A673 (cell line): ENCODE data around the gene UBE2E2. TPM values are rescaled to one million over a fixed set of nuclear protein-coding genes. Genes with fewer than 3 reads are reported as not detected.

ENCODE experiments used
- BruUV-seq: library from RNA; stranded (reverse); fragments of 400-500 nt; replicated peaks from 2 replicates; lab custom pipeline; 2021; lab: Mats Ljungman, UMichigan
- CTCF ChIA-PET: fragments of 300-600 bp; sonication (Branson Sonifier 250); formaldehyde crosslinking; loops from one replicate; lab custom pipeline; 2022; ENCODE audit warnings: antibody characterized with exemption; lab: Charles Lee
- POLR2A ChIA-PET: fragments of 300-600 bp; sonication (Branson Sonifier 250); formaldehyde crosslinking; loops from one replicate; lab custom pipeline; 2022; ENCODE audit warnings: antibody characterized with exemption; ENCODE audit not compliant: low non-redundant PET; lab: Charles Lee
- DNase-seq: peaks from one replicate; pipeline ENCODE4 v3.0.0-alpha.2; 2015; ENCODE audit warnings: low spot score
- H3K27ac ChIP-seq: fragments of 200-600 bp; sonication (generic); 2 replicates; pipeline ENCODE4 v1.5.1; 2016; ENCODE audit warnings: mixed run types, low read depth, mild to moderate bottlenecking, mixed read lengths, antibody characterized with exemption, low read length; ENCODE audit not compliant: poor library complexity, severe bottlenecking
- H3K27me3 ChIP-seq: fragments of 200-600 bp; sonication (generic); replicated peaks from 2 replicates; pipeline ENCODE4 v1.6.1; 2017; ENCODE audit warnings: mixed run types, low read depth, mild to moderate bottlenecking, mixed read lengths, antibody characterized with exemption, low read length; ENCODE audit not compliant: insufficient read depth, poor library complexity
- H3K36me3 ChIP-seq: fragments of 200-600 bp; sonication (generic); 2 replicates; pipeline ENCODE4 v1.6.1; 2016; ENCODE audit warnings: mixed run types, mild to moderate bottlenecking, mixed read lengths, antibody characterized with exemption, low read length; ENCODE audit not compliant: insufficient read depth, poor library complexity, severe bottlenecking
- H3K4me1 ChIP-seq: fragments of 200-600 bp; sonication (generic); 2 replicates; pipeline ENCODE4 v1.6.1; 2017; ENCODE audit warnings: mixed run types, mild to moderate bottlenecking, mixed read lengths, antibody characterized with exemption, low read length; ENCODE audit not compliant: insufficient read depth, poor library complexity, severe bottlenecking
- H3K4me3 ChIP-seq: fragments of 200-600 bp; sonication (generic); 2 replicates; pipeline ENCODE4 v1.5.1; 2016; ENCODE audit warnings: low read depth, mixed run types, mild to moderate bottlenecking, mixed read lengths, low read length; ENCODE audit not compliant: poor library complexity, severe bottlenecking
- H3K9me3 ChIP-seq: fragments of 200-600 bp; sonication (generic); 2 replicates; pipeline ENCODE4 v1.6.1; 2016; ENCODE audit warnings: mixed run types, low read depth, mild to moderate bottlenecking, mixed read lengths, antibody characterized with exemption, low read length; ENCODE audit not compliant: poor library complexity, severe bottlenecking
- EZH2 ChIP-seq: fragments of 200-600 bp; sonication (generic); IDR thresholded peaks from 2 replicates; pipeline ENCODE4 v1.6.1; 2017; ENCODE audit warnings: borderline replicate concordance, low read depth, mild to moderate bottlenecking, mixed read lengths, antibody characterized with exemption, low read length; ENCODE audit not compliant: poor library complexity, severe bottlenecking
- intact Hi-C: fragments of 100-400 bp; cut with micrococcal nuclease; formaldehyde crosslinking; loops from one replicate; pipeline ENCODE4 v1.10.0; 2022; ENCODE audit not compliant: unreplicated experiment
- total RNA-seq: library from RNA; stranded (reverse); gene quantifications from 2 replicates; pipeline ENCODE4 v1.2.3, GENCODE V29; 2021
- TF ChIP-seq, protein P1 (sequence below): fragments of 300-800, 200-600 bp; sonication (generic); conservative IDR thresholded peaks from 2 replicates; pipeline ENCODE4 v1.5.1; 2017; ENCODE audit warnings: low read depth, mild to moderate bottlenecking, antibody characterized with exemption, low read length, moderate library complexity, mixed read lengths

The UBE2E2 gene
- total RNA-seq, 1 experiment from 2014 or later = 2.0 TPM

DNA sequence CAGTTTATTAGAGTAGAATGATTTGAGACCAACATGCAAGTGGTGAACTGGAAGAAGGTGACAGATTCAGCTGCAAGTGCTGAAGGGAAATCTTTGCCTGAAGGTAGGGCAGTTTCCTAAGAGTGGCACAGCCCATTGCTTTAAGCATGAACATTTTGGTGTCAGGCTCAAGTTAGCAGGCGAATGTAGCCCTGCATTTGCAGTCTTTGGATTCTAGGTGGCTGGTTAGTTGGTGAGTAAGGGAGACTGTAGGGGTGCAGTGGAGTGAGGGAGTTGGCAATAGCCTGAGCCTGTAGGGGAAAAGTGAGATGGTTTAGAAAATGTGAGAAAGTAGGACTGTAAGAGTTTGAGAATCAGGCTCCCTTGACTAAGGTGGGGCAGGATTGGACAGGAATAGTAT, 29.7 kb downstream of the UBE2E2 start:
- H3K9me3 ChIP-seq = no peaks in the 10 kb centered on the region
- TF ChIP-seq EZH2 = no peak
- CTCF ChIA-PET = no interaction called here
- POLR2A ChIA-PET = no interaction called here
- no TSS peak for BruUV-seq
- H3K36me3 ChIP-seq = no peaks in the 10 kb centered on the region
- H3K27ac ChIP-seq = no peak overlapping the region
- H3K4me1 ChIP-seq = no peaks in the 10 kb centered on the region
- no peak for DNase-seq
- no peak overlapping the region for H3K4me3 ChIP-seq
- intact Hi-C loops = no loop called here
- no peaks in the 10 kb centered on the region for H3K27me3 ChIP-seq

DNA sequence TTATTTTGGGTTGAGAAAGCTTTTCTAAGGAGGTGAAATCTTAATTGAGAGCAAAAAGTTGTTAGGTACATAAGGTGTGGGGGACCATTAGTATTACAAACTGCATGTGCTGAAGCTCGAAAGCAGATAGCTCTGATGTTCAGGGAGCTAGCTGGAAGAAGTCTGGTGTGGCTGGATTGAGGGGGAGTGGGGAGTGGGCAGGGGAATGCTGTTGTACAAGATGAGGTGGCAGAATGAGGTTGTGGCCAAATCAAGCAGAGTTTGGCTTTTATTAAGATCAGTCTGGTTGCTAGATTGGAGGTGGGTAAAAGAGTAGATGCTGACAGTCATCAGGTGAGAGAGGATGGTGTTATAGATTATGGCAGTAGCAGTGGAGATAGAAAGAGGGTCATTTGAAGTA, 32.1 kb downstream of the UBE2E2 start:
- no peaks in the 10 kb centered on the region for H3K36me3 ChIP-seq

DNA sequence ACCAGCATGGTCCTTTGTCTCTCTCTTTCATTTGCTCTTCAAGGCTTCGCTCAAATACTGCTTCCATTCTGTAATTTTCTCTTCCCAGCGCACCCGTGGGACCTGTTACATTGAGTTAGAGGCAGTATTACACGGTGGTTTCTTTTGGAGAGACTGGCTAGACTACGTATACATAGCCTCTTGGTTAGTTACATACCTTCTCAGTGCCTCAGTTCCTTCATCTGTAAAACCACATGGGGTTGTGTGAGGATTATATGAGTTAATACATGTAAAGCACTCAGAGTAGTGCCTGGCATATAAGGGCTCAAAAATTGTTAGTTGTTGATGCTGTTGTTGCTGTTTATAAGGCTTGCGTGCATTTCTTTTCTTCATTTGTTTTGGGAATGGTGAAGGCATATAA, 33.8 kb downstream of the UBE2E2 start:
- H3K27me3 ChIP-seq = no peaks in the 10 kb centered on the region
- CTCF ChIA-PET = no interaction called here
- POLR2A ChIA-PET = no interaction called here
- intact Hi-C loops = no loop called here
- no peak overlapping the region for H3K4me3 ChIP-seq
- no peak for DNase-seq
- TF ChIP-seq EZH2 = no peak
- TF ChIP-seq, protein P1, sequence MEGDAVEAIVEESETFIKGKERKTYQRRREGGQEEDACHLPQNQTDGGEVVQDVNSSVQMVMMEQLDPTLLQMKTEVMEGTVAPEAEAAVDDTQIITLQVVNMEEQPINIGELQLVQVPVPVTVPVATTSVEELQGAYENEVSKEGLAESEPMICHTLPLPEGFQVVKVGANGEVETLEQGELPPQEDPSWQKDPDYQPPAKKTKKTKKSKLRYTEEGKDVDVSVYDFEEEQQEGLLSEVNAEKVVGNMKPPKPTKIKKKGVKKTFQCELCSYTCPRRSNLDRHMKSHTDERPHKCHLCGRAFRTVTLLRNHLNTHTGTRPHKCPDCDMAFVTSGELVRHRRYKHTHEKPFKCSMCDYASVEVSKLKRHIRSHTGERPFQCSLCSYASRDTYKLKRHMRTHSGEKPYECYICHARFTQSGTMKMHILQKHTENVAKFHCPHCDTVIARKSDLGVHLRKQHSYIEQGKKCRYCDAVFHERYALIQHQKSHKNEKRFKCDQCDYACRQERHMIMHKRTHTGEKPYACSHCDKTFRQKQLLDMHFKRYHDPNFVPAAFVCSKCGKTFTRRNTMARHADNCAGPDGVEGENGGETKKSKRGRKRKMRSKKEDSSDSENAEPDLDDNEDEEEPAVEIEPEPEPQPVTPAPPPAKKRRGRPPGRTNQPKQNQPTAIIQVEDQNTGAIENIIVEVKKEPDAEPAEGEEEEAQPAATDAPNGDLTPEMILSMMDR = no peak
- BruUV-seq = no TSS peak
- H3K27ac ChIP-seq = no peak overlapping the region
- H3K36me3 ChIP-seq = no peaks in the 10 kb centered on the region
- H3K4me1 ChIP-seq = no peaks in the 10 kb centered on the region
- H3K9me3 ChIP-seq = no peaks in the 10 kb centered on the region

More for the DNA sequence above, 32.1 kb downstream of the UBE2E2 start:
- Histone ChIP-seq H3K4me1 (no peaks in the 10 kb centered on the region), H3K27ac (no peak overlapping the region), H3K27me3 (no peaks in the 10 kb centered on the region), H3K4me3 (no peak overlapping the region), H3K9me3 (no peaks in the 10 kb centered on the region)
- CTCF ChIA-PET = no interaction called here
- TF ChIP-seq EZH2 = no peak
- TF ChIP-seq, protein P1 = no peak
- intact Hi-C loops = no loop called here
- no TSS peak for BruUV-seq
- no peak for DNase-seq
- POLR2A ChIA-PET = no interaction called here

DNA sequence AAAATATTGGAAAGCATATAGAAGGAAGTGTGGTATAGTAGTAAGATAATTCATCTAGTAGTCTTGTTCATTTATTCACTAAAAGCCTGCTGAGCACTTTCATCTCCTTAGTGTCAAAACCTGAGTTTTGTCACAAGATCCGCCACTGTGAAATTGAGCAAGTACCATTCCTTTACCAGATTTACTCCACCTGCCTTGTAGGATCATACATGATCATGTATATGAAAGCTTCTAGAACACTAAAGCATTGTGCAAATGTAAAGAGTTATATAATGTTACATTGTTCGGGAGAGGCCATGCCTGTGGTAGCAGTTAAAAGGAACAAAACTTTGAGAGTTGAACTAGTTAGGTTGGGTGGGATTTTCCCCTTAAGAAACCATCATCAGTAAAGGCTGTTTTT, 35.0 kb downstream of the UBE2E2 start:
- Histone ChIP-seq H3K9me3 (no peaks in the 10 kb centered on the region), H3K27ac (no peak overlapping the region), H3K4me1 (no peaks in the 10 kb centered on the region), H3K27me3 (no peaks in the 10 kb centered on the region), H3K36me3 (no peaks in the 10 kb centered on the region), H3K4me3 (no peak overlapping the region)
- no peak for DNase-seq
- intact Hi-C loops = no loop called here
- CTCF ChIA-PET = no interaction called here
- TF ChIP-seq, protein P1 = no peak
- TF ChIP-seq EZH2 = no peak
- no TSS peak for BruUV-seq
- POLR2A ChIA-PET = no interaction called here
